NCI-H1417 (cell line): ENCODE results near the gene PARN.
"Not testable (repeated sequence)": the region's sequence is repeated elsewhere in the genome, so short reads cannot be mapped to it uniquely, and the experiment has no call there.

Experiments used
- DNase-seq, 3 experiments: peaks; one replicate each; lab custom pipeline; 2025; lab: John Stamatoyannopoulos, UW

Gene PARN

DNA sequence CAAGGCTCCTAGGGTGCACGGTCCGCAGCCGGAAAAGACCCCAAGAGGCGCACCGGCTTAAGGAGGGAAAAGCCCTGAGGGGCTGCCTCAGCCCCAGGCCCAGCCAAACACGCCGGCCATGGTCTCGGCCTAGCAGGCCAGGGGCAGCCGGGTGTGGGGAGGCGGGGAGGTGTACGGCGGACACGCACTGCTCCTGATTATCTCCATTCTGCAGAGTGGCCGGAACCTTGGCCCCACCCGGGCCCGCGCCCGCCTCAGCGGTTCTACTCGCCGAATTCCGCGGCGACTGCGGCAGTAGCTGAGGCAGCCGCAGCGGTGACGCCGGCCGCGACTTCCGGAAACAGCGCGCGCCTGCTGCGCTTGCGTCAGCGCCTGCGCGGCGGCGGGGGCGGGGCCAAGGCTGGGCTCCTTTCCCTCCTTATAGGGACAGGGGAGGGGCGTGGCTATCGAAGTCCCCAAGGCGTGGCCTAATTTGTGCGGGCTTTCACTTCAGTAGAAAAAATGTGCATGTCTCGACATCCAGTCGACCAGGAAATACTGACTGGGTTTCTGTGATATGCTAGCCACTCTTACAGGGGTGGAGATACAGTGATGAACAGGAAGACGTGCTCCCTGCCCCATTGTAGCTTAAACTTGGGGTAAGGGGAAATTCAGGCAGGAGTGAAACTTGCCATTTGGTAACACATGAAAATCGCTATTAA lies at the start of gene PARN:
PARN (minus strand) TSS at position 342 of the 701 bp plus-strand sequence; CDS start at position 207, 135 bp downstream.
- DNase-seq = peak; percentile 94 to 96 (median 94)

- no peak for DNase-seq
Observed at GRCh38 chr16:14678748-14679497, 48.9 kb upstream of the PARN start.

DNA sequence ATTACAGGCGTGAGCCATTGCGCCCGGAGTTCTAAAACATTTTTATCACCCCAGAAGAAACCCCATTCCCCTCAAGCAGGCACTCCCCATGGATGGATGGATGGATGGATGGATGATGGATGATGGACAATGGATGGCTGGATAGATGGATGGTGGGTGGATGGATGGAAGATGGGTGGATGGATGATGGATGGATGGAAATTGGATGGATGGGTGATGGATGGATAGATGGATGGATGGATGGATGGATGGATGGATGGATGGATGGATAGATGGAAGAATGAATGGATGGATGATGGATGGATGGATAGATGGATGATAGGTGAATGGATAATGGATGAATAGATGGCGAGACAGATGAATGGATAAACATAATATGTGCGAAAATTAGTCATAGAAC lies 47.6 kb upstream of the PARN start:
- no peak for DNase-seq

- DNase-seq = no peak
Observed at GRCh38 chr16:14676633-14677032, 46.6 kb upstream of the PARN start.

DNA sequence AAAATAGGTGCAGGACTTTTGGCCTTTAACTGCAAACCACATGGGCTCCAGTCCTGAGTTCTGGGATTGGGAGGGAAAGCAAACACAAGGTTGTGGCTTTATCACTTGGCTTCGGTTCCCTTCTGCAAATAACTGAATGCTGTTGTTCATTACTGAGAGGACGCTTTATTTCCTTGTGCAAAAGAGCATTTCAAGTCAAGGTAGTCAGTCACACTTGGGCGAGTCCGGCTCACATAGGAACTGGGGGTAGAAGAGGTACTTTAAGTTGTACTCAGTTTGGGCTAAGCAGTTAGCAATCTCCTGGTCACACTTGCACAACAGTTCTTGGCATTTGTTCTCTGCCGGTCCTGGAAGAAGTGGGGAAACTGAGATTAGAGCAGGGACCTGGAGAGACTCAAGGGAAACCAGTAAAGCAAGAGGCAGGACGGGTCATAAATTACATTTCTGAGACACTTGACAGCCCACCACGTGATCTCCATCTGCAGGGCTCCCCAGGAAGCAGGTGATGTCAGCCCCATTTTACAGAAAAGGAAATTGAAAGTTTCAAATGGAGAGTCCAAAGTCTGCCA lies 42.4 kb upstream of the PARN start:
- peak in 1 of 3 experiments; percentile 11 for DNase-seq

DNA sequence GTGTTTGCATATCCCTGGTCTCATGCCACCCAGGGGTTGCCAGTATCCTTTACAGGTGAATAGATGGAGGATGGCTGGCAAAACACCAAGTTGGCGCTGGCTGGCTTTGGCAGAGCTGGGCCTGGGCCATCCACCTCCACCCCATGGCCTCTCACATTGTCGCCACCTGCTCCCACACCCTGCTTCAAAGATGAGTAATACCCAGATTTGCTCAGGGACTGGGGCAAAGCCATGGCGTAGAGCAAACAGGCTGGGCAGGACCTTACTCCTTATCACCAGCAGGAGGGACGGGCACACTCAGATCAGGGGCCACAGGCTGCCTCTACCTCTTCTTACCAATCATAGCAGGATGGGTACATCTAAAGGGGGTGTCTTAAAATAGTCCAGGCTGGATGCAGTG lies 39.7 kb upstream of the PARN start:
- DNase-seq = peak in 1 of 3 experiments; percentile 6

DNA sequence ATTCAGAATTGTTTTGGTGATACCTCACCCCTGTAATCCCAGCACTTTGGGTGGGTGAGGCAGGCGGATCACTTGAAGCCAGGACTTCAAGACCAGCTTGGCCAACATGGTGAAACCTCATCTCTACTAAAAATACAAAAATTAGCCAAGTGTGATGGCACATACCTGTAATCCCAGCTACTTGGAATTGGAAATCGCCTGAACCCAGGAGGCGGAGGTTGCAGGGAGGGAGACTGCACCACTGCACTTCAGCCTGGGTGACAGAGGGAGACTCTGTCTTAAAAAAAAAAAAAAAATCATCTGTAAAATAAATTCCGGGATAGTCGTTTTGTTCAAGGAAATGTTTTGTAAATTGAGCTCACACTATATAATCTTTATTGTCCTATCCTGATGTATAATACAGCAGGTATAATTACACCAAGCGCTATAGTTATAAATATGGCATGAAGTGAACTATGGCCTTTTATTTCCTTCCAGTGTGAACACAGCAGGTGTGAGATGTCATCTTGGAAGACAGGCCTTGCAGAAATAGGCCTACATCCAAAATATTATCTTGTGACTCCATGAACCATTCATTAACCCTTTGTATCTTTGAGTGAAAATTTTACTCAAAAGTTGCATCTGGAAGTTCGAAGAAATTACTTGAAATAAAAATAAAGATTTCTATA lies 38.6 kb upstream of the PARN start:
- no peak for DNase-seq

GRCh38 chr16:14667347-14668266 lies 37.5 kb upstream of the PARN start:
- DNase-seq = no peak

- no peak for DNase-seq
Observed at GRCh38 chr16:14658063-14658462, 28.0 kb upstream of the PARN start.

GRCh38 chr16:14652726-14653125 lies 22.7 kb upstream of the PARN start:
- DNase-seq = no peak

DNA sequence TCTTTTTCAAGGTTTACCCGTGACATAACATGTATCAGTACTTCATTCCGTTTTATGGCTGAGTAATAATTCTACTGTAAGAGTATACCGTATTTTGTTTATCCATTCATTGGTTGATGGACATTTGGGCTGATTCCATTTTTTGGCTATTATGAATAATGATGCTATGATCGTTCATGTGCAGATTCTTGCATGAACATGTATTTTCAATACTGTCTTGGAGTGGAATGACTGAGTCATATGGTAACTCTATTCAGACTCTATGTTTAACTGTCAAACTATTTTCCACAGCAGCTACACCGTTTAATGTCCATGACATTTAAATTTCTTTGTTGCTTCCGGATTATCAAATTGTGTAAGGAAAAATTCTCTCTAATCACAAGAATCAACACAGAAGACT lies 20.6 kb upstream of the PARN start:
- no peak for DNase-seq

DNA sequence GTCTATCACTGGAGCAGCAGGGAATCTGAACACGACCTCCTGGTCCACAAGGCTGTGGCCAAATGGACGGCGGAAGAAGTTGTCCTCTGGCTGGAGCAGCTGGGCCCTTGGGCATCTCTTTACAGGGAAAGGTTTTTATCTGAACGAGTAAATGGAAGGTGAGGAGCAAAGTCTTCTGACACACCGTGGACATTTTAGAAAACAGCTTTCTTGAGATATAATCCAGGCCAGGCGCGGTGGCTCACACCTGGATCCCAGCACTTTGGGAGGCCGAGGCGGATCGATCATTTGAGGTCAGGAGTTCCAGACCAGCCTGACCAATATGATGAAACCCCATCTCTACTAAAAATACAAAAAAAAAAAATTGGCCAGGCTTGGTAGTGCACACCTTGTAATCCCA lies 19.8 kb upstream of the PARN start:
- no peak for DNase-seq

DNA sequence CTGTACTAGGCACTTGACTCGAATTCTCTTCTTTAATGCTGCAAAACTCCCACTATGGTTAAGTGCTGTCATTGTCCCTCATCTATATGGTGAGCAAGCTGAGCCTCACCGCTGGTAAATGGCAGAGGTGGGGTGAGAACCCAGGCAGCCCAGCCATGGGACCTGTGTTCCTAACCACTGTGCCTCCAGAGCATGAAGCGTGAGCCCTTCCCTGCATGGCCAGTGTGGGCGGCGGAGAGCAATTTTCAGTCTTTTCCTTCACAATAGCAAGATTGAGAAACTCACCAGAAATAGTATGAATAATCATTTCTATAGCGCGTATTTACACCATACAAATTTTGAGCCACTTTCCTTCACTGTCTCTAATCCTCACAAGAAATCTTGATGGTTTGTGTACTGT lies 11.9 kb upstream of the PARN start:
- no peak for DNase-seq

- no peak for DNase-seq
Observed at GRCh38 chr16:14641206-14641605, 11.1 kb upstream of the PARN start.

DNA sequence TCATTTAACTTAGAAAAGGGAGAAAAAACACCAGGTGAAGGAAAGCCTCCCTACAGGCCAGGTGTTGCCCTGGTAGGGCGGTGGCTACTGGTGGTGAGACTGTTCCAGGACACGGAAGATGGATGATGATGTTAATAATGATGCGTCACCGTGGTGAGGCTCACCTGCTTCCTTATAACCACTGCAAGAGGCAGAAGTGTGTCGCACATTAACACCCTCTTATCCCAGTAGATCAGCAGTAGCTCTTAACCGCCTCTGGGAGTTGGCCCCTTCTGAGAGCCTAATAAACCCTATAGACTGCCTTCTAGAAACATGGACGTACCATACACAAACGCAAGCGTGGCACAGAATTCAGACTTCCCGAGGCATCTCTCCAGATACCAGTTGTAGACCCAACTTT lies 10.5 kb upstream of the PARN start:
- DNase-seq = peak; percentile 12 to 57 (median 38)

DNA sequence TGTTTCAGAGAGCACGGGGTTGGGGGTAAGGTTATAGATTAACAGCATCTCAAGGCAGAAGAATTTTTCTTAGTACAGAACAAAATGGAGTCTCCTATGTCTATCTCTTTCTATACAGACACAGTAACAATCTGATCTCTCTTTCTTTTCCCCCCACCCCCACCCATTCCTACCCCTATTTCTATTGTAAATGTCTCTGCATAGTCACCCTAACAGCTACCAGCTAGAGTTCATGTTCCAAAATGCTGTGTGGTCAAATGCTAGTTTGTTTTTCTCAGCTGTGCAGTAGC lies 6.8 kb upstream of the PARN start:
- DNase-seq = not testable (repeated sequence)

GRCh38 chr16:14636179-14636950 lies 6.3 kb upstream of the PARN start:
- peak in 1 of 3 experiments; percentile 32 for DNase-seq

DNA sequence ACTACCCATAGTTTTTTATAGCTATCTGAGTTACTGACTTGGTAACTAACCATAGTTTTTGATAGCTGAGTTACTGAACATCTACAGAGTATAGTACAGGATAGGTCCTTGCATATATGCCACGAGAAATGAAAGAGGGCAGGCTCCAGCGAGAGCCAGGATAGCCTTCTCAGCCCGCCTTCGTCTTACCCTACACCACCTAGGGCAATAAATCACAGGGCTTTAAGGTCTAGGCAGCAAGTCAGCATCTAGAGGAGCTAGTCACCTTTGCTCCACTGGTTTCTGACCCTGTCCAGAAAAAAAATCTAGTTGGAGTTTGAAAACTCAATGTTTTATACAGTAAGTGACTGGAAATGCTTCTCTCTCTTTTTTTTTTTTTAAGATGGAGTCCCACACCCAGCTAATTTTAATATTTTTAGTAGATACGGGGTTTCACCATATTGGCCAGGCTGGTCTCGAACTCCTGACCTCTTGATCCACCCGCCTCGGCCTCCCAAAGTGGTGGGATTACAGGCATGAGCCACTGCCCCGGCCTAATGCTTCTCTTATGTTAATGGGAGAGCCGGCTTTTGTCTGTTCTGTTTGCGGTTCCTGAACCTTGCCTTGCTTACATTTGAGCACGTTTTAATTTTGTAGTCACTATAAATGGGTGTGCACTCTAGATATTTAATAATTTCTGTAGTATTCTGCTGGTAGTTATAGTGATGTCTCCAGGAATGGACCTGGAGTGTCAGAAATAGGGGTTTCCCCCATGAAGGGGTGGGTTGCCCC lies 5.5 kb upstream of the PARN start:
- no peak for DNase-seq

- DNase-seq = no peak
Observed at GRCh38 chr16:14634389-14634725, 4.3 kb upstream of the PARN start.
